GM18498 (cell line): ENCODE results near the gene RABGGTA.
A peak's percentile ranks its signal among the peaks of the same experiment; 100 is the strongest.

Source experiments
- ATAC-seq: cut with Tn5 transposase; IDR thresholded peaks from one replicate; pipeline ENCODE4 v1.9.1; 2021; ENCODE audit warnings: mild to moderate bottlenecking, moderate library complexity; ENCODE audit not compliant: unreplicated experiment

The RABGGTA gene

DNA sequence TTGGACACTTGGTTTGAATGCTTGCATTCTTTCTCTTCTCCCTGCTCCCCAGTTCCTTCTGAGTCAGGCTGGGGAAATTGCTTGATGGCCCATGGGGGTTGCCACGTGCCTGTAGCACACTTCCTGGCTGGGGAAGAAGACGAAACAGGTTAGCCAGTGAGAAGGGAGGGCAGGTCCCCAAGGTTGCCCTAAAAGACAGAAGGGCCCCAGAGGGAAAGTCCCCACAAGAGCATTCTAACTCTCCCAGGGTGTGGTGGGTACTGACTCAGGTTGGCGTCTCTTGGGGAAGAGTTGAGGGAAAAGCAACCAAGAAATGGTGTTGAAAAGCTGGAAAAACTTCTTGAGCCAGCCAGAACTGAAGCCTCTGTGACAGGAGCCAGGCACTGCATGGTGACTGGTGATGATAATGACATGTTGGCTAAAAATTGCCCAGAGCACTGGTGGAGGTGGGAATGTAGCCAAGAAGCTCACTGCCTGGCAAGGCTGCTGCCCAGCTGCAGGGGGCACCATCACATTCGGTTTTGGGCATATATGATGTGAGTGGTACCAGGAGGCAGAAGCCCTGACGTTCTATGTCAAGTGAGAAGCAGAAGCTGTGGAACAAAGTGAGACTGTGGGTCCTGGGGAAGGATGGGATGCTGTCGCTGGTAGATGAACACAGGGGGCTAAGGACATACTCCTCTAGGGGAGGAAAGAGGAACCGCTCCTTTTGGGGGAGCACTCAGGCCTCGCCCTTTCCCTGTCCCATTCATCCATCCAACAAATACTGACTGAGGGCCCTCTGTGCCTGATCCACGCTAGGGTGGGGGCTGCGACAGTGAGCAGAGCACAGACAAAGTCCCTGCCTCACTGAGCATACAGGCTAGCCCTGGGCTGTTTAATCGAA lies 8.1 kb upstream of the RABGGTA start:
- peak; percentile 66 for ATAC-seq

DNA sequence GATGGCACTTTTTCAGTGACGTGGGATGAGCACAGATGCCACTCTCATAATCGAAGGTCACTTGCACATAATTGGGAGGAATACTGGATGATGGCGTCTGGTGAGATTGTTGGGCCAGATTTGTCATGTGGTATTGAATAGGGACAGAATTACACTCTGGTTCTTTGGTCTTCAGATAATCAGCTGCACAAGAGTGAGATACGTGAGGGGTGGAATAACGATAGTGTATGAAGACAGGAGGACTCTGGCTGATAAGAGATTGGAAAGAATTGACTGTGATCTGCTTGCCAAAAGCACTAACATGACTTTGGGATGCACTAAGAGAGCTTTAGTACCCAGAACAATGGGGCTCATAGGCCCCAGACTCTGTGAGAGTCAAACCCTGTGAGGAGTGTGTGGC lies 7.0 kb upstream of the RABGGTA start:
- no peak for ATAC-seq

DNA sequence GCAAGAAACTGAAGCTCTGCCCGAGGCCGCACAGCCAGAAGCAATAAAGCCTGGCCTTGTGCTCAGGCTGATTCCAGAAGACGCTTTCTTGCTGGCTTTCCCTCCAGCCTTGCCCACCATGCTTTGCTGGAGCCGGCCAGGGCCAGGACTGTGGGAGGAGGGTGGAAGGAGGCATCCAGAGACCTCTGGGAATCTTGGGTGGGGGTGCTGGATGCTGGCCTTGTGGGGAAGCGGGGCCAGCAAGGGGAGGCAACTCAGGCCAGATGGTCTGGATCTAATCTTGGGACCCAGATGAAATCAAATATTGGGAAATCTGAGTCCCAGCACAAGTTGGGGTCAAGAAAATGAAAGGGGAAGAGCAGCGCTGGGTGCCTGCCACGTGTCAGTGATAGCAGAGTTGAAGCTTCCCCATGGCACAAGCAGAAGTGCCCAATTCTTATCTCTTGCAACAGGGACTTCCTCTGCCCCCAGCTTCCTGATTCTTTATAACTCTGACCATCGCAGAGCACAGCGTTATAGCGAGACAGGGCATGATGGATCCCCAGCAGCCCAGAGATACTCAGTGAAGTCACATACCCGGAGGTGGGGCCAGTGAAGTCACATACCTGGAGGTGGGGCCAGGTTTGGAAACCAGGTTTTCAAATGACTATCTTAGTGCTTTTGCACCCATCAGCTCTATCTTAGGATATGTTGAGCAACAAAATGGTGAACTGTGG lies 6.4 kb upstream of the RABGGTA start:
- ATAC-seq, result no peak

DNA sequence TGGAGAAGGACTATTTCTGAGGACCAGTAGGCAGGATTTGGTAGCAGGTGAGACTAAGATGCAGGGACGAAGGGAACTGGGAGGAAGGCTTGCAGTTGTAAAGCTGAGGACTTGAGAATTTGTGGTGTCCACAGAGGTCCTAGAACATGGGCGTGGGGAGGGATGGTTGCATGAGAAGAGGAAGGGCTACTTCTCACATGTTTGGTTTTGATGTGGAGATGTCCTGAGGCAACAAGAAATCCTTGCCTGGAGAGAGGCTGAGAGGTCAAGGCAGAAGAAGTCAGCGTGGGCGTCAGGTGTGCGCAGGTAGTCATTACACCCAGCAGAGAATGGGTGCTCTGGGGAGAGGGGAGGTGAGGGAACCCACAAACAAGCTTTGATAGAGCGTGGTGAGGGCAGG lies 5.7 kb upstream of the RABGGTA start:
- ATAC-seq, result no peak

DNA sequence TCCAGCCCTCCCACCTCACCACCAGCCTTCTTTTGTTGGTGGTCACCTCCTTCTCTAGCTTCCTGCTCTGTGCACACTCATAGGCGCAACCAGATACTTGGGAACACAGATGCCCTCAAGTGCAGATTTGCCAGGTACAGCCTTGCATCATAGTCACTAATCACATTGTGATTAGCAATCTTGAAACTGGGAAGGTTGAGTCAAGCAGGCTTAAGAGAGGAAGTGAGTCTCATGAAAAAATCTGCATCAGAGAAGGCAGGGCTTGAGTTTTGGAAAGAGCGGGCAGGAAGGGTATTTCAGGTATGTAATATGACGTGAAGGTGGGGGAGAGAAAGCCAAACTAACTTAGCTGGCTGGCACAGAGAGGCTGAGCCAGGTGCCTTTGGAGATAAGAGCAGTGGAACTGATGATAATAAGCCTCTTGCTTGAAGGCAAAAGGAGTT lies 2.7 kb upstream of the RABGGTA start:
- ATAC-seq, result peak; percentile 40

DNA sequence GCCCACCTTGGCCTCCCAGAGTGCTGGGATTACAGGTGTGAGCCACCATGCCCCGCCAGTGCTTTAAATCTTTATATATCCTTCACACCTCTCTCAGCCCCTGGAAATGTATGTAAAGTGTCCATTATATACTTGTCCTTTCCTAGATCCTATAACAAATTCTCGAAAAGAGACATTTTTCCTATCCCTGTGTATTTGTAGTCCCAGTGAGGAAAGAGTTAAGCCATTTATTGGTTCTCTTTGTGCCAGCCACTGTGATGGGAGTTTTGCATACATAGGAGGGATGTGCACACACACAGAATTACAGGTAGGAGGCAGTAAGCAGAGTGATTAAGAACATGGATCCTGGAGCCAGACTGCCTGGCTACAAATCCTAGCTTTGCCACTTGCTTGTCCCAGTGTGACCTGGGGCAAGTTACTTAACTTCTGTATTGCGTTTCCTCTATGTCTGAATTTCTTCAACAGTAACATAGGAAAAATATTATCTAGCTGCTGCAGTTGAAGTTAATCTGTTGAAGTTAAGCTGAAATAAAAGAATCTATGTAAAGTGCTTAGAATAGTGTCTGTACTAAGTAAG lies 2.1 kb upstream of the RABGGTA start:
- no peak for ATAC-seq

DNA sequence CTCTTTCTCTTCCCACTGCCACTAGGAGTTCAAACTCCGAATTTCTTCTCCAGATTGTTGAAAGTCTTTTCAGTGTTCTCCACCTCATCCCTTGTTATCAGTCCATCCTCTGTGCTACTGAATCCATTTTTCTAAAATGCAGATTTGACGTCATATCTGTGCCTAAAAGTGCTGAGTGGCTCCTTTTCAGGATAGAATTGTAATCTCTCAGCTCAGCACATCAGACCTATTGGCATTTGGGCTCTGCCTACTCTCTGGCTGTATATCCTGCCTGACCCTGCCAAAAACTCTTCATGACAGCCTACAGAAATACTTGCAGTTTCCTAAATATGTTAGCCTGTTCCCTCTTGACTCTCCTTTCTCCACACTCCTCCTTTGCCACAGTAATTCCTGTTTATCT lies 1.1 kb upstream of the RABGGTA start:
- no peak for ATAC-seq

DNA sequence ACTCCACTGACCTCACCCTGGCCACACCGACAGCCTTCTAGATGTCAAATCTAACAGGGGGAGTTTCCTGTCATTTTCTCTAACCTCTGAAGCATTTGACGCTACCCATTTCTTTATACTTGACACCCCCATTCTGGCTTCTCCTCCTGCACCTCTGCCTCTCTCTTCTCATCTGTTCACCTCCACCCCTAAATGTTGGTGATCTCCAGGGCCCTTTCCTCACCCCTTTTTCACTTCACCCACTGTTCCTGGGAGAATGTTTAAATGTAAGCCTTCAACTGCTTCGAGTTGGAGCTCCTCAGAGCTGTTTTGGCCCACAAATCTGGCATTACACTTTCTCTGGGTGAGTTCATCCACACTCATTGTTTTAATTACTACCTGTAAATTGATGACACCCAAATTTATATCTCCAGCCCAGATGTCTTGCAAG lies 452 bp upstream of the RABGGTA start:
- no peak for ATAC-seq

DNA sequence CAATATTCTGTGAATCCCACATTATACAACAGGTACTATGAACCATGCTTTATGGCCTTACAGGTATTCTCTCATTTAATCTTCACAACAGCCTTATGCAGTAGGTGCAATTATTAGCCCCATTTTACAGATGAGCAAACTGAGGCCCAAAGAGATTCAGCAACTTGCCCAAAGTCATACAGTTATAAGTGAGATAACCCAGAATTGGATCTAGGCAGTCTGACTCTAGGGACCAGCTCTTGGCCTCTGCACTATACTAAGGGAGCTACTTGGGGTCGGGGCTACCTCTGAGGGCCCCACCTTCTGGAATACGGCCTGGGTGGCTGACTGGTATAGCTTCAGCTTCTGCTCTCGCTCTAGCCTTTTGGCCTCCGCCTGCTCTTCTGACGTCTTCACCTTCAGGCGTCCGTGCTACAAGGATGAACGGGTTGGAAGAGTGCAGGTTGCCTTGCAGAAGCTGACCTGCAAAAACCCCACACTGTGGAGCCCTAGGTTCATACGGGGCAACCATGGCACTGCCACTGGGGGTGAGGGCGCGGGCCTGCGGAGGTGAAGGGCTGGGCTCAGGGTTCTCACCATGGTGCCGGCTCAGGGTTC lies 762 bp downstream of the RABGGTA start:
- no peak for ATAC-seq

DNA sequence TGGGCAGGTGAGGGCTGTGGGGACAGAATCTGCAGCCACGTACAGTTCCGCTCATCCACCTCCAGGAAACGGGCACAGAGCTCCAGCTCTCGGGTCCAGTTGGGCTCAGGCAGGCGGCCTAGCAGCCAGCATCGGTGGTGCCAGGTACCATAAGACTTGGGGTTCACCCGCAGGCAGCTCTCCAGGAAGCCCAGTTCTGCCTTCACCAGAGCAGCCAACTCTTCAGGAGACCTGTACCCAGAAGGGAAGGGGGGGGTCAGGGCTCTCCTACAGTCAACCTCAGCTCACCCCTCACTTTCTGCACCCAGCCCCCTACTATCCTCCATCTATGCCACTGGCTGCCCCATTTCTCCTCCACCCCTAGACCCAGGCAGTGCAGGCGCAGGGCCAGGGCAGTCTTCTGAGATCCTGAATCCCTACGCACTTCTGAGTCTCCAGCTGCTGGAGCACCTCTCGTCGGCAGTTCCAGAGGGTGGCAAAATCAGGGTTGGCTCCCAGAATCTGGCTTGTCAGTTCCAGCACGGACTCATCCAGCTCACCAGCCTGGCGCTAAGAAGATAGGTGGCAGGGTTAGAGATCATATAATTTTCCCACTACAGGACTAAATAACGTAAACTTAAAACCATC lies 1.4 kb downstream of the RABGGTA start:
- no peak for ATAC-seq

DNA sequence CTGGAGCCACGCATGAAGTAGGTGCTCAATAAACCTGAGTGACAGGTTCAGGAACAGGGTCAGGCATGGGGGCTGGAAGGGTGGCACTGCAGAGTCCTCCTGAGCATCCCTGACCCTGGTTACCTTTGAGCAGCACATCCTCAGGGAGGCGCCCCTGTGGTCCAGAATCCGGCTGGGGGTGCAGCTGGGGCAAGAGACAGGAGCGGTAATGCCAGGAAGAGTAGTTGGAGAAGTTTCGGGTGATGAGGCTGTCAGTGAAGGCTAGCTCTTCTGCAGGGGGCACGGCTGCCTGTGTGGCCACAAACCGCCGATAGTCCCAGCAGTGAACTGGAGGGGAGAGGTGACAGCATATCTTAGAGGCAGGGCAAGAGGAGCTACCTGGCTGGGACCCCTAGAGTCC lies 2.0 kb downstream of the RABGGTA start:
- no peak for ATAC-seq

DNA sequence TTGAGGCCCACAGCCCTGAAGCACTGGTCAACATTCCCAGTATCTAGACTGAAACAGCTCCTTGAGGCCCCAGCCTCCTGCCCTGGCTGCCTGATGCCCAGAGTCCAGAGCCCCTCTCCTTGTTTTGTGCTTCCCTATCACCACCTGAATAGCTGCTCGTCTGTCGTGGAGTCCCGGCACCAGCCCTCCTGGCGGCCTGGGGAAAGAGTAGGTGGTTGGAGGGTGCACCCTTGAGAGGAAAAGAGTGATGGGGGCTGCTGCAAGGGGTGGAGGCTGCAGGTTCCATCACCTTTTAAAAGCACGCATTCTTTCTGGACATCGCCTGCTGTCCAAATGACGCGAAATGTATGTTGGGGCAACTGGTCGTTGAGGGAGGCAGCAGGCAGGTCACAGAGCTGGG lies 3.2 kb downstream of the RABGGTA start:
- ATAC-seq, result no peak

DNA sequence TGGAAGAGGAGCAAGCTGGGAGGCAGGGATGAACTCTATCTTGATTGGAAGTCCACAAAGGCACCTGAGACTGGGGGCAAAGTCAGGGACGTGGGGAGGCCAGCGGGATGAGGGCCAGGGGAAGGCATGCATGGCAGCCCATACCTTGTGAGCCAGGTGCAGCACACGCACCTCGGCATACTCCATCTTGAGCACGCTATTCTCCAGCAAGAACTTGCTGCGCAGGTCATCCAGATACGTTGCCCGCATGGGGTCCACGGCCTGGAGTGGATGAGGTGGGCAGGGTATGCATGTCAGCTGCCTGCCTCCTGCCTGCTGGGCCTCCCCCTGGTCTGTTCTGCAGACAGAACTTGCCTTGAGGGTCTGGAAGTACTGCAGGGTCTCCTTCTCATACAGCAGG lies 3.9 kb downstream of the RABGGTA start:
- ATAC-seq, result no peak

DNA sequence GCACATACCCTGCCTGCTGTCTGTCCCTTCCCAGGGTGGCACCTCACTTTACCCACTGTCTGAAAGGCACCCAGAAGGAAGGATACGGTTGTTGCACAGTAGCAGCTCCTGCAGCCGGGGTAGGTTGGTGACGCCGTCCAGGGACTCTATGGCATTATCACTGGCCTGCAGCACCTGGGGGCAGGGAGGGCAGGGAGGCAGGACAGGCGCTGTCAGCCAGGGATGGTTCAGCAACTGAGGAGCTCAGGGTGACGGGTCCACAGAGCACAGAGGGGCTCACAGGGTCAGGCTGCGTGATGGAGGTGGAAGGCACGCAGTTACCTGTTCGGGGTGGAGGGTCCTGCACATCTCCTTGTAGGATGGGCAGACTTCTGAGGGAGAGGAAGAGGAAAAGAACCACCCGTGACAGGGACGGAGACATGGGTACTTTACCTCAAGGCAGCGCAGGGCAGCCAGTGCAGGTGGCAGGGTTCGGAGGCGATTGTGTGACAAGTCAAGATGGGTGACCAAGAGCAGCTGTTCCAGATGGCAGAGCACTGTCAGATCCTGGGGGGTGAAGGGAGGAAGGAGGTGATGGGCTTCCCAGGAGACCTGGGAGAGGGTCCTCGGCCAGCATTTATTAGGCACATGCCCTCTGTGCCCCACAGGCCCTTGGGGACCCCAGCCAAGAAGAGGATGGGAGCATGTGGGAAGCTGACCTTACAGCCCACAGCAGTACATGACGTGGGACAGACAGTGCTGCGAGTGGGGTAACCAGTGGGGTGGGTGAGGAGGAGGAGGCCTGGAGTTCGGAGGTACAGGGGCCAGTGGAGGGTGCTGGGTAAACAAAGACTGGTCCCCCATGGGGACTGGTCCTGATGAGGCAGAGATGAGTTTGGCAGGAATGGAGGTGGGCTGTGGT lies 4.8 kb downstream of the RABGGTA start:
- no peak for ATAC-seq

DNA sequence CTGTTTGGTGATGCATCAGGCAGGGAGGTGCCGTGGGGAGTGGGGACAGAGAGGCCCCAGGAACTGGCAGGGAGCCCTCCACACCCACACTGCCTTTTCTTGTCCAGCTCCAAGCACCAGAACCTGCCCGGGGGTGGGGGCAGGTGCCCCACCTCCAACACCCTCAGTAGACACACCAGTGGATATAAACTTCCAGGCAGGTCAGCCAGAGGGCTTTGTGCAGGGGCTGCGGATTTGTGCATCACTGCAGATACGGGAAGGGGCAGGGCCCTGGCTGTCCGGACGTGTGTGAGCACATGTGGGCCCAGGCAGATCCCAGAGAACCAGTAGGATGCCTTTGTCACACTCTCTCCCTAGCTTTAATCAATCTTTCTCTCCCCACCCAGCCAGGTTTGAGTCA lies 7.1 kb downstream of the RABGGTA start:
- ATAC-seq, result no peak

DNA sequence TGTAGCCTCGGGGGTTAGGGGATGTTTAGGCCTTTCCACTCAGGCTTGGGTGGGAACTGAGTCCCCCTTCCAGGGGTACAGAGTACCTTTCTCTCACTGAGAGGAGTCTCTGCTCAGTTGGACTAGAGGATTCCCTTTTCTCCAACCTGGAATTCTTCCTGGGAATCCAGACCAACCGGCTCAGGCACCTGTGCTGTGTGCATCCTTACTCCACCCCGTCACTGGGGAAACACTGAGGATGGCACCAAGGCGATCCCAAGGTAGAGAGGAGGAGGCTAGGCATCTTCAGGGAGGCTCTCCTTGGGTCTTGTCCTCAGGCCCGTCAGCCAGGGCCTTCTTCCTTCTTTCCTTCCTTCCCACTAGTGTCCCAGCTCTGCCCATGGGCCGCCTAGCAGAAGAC lies 7.5 kb downstream of the RABGGTA start:
- no peak for ATAC-seq

DNA sequence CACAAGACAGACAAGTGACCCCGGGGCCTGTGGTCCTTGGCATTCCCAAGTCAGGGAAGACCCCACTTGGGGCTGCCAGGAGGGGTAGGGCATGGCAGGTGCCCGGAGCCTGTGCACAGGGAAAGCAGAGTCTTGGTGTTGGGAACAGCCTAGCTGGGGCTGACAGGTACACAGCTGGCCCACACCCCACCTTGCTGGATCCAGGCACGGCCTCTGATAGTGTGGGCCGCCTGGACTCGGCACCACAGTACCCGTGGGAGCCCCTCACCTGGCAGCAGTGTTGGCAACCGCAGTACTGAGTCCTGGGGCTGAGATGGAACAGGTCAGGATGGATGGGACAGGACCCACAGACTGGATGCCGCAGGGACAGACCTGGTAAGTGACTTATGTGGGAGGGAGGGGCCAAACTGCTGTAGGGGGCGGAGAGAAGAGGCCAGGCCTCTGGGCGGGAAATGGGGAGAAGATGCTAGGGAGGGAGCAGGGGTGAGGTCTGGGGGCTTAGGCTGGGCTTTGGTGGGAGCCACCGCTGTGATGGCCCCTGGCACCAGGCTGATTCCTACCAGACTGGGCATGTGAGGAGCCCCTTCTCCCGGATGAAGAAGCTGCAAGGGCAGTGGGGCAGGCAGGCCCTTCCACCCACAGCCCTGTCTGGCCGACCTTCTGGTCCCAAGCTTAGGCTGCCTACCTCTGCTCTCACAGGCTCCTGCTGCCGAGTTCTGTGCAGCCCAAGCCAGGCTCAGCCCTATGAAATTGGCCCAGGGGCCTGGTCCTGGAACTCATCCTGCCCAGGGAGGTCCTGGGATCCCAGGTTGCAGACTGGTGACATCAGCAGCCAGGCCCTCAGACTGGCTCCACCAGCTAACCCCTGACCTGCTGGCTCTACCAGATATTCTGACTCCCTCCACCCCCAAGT lies 8.3 kb downstream of the RABGGTA start, which contains the start of gene TGM1:
Gene TGM1, minus strand, starts transcription at position 357 of the 913 bp plus-strand sequence. CDS start 825 bp downstream, outside the sequence.
- no peak for ATAC-seq

DNA sequence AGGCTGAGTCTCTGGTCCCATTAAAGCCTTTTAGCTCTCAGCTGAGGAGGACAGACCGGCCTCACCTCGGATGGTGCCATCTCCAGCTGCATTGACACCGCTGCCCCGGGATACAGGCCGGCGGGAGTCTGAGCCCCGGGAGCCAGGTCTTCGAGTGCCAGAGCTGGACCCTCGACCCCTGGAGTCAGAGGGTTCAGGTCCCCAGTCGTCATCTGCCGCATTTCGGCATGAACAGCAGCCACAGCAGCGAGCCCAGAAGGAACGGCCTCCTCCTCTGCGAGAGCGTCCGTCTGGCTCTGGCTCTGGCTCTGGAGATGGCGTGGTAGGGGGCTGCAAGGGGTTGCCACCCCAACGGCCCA lies 9.4 kb downstream of the RABGGTA start:
- ATAC-seq, result no peak
